Measurements from ENCODE around the gene ZBBX. TPM values are rescaled to one million over a fixed set of nuclear protein-coding genes. Genes with fewer than 3 reads are reported as not detected.

Gene ZBBX, protein sequence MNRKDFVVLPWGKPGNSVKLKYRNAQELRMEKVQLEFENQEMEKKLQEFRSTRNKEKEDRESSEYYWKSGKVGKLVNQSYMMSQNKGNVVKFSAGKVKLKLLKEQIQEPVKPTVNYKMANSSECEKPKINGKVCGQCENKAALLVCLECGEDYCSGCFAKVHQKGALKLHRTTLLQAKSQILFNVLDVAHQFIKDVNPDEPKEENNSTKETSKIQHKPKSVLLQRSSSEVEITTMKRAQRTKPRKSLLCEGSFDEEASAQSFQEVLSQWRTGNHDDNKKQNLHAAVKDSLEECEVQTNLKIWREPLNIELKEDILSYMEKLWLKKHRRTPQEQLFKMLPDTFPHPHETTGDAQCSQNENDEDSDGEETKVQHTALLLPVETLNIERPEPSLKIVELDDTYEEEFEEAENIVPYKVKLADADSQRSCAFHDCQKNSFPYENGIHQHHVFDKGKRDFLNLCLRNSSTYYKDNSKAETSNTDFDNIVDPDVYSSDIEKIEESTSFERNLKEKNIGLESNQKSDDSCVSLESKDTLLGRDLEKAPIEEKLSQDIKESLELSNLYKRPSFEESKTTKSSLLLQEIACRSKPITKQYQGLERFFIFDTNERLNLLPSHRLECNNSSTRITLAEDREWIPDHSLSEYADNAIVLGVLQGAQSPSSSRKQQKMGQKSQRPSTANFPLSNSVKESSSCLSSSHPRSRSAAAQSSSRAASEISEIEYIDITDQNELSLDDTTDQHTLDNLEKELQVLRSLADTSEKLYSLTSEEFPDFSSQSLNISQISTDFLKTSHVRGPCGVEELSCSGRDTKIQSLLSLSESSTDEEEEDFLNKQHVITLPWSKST
- total RNA-seq (2021) (1.1 to 1.9 TPM (median 1.4 TPM) in 3 replicates), Bru-seq, nascent RNA (percentile 33 among the genes with signal in this experiment)
- long read RNA-seq, experiment 1, partial matches to known transcripts: 1 of 7 reads
- long read RNA-seq, experiment 1, other reads (novel, unspliced or antisense): 6 of 7 reads
- long read RNA-seq, experiment 2: 0 reads
- long read RNA-seq, experiment 3: 0 reads

DNA sequence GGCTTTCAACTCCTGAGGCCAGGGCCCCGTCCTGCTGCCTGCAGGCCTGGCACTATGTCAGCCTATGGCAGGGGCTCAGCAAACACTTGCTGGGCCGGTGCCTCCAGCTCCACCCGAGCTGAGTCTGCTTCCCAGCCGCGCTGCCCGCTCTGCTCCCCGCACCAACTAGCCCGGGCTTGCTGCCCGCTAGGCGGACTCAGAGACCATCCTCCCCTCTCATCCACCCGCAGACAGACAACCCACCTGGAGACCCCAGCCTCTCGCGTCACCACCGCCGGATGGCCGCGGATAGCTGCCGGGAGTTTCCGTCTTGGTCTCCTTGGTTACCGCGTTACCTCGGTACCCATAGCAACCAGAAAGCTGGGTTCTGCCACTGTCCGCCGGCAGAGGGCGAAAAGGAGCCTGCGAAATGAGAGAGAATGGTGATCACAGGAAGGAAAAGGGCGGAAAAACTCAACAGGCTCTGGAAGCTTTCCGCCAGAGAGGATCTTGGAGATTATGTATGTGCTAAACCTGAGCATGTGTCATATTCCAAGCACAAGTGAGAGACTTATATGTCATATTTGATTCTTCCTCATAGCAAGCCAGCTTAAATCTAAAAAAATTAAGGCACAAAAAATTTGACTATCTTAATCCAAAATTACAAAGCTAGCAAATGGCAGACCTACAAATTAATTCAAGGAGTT is at the start of gene ZBBX:
ZBBX (minus strand) TSS at position 294 of the 686 bp plus-strand sequence. CDS start 7,396 bp downstream, outside the sequence.
- Mint-ChIP-seq H3K4me3 (peak within 1 kb of the TSS; percentile 83), H3K27ac (0 out of 2 replicates have a peak within 1 kb of the TSS, but pooled peaks have one; percentile 78), H3K9me3 (no peaks in the 10 kb centered on the region), H3K27me3 (ENCODE audit: low read depth) (no peaks in the 10 kb centered on the region), H3K36me3 (no peaks in the 10 kb centered on the region), H3K4me1 (peaks cover 10% of the 10 kb centered on the region)
- ChIA-PET POLR2A (interaction anchor here (0.9 to 1.6 kb wide), 2 partner anchors 355 to 361 kb away, joined by 4 to 7 read pairs; partner anchors contain the start of gene SERPINI1), CTCF (interaction anchor here (0.6 to 3.0 kb wide), 66 partner anchors 8 to 660 kb away, joined by 3 to 38 read pairs (median 4); partner anchors contain the start of genes PDCD10, SERPINI1 and WDR49)
- peak; percentile 99 for ATAC-seq
- DNase-seq (ENCODE audit: low spot score): peak; percentile 95
- TF ChIP-seq TEAD1 (CRISPR knock-in tag; IDR thresholded peaks at IDR 0.05): peak; percentile 35; the same call in 1 of the 2 replicates
- TF ChIP-seq, protein P1, sequence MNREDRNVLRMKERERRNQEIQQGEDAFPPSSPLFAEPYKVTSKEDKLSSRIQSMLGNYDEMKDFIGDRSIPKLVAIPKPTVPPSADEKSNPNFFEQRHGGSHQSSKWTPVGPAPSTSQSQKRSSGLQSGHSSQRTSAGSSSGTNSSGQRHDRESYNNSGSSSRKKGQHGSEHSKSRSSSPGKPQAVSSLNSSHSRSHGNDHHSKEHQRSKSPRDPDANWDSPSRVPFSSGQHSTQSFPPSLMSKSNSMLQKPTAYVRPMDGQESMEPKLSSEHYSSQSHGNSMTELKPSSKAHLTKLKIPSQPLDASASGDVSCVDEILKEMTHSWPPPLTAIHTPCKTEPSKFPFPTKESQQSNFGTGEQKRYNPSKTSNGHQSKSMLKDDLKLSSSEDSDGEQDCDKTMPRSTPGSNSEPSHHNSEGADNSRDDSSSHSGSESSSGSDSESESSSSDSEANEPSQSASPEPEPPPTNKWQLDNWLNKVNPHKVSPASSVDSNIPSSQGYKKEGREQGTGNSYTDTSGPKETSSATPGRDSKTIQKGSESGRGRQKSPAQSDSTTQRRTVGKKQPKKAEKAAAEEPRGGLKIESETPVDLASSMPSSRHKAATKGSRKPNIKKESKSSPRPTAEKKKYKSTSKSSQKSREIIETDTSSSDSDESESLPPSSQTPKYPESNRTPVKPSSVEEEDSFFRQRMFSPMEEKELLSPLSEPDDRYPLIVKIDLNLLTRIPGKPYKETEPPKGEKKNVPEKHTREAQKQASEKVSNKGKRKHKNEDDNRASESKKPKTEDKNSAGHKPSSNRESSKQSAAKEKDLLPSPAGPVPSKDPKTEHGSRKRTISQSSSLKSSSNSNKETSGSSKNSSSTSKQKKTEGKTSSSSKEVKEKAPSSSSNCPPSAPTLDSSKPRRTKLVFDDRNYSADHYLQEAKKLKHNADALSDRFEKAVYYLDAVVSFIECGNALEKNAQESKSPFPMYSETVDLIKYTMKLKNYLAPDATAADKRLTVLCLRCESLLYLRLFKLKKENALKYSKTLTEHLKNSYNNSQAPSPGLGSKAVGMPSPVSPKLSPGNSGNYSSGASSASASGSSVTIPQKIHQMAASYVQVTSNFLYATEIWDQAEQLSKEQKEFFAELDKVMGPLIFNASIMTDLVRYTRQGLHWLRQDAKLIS (CRISPR knock-in tag; IDR thresholded peaks at IDR 0.05; ENCODE audit: borderline replicate concordance): no peak
- TF ChIP-seq IRF2 (CRISPR knock-in tag; IDR thresholded peaks at IDR 0.05; ENCODE audit: borderline replicate concordance, low read depth): no peak
- TF ChIP-seq, protein P2, sequence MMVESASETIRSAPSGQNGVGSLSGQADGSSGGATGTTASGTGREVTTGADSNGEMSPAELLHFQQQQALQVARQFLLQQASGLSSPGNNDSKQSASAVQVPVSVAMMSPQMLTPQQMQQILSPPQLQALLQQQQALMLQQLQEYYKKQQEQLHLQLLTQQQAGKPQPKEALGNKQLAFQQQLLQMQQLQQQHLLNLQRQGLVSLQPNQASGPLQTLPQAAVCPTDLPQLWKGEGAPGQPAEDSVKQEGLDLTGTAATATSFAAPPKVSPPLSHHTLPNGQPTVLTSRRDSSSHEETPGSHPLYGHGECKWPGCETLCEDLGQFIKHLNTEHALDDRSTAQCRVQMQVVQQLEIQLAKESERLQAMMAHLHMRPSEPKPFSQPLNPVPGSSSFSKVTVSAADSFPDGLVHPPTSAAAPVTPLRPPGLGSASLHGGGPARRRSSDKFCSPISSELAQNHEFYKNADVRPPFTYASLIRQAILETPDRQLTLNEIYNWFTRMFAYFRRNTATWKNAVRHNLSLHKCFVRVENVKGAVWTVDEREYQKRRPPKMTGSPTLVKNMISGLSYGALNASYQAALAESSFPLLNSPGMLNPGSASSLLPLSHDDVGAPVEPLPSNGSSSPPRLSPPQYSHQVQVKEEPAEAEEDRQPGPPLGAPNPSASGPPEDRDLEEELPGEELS (CRISPR knock-in tag; IDR thresholded peaks at IDR 0.05): peak; percentile 49; the same call in 1 of the 2 replicates
- TF ChIP-seq PRRX2 (CRISPR knock-in tag; IDR thresholded peaks at IDR 0.05): no peak
- no peak for TF ChIP-seq NR3C1 (CRISPR knock-in tag; conservative IDR thresholded peaks at IDR 0.05; ENCODE audit: low read depth)
- TF ChIP-seq CBFB (CRISPR knock-in tag; IDR thresholded peaks at IDR 0.05; ENCODE audit: low read depth): 0 out of 2 replicates have a peak, but pooled peaks have one; percentile 47
- no peak for TF ChIP-seq CREM (CRISPR knock-in tag; IDR thresholded peaks at IDR 0.05)
- TF ChIP-seq, protein P3, sequence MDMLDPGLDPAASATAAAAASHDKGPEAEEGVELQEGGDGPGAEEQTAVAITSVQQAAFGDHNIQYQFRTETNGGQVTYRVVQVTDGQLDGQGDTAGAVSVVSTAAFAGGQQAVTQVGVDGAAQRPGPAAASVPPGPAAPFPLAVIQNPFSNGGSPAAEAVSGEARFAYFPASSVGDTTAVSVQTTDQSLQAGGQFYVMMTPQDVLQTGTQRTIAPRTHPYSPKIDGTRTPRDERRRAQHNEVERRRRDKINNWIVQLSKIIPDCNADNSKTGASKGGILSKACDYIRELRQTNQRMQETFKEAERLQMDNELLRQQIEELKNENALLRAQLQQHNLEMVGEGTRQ (CRISPR knock-in tag; IDR thresholded peaks at IDR 0.05): peak; percentile 18; the same call in 1 of the 2 replicates
- TF ChIP-seq TP53 (CRISPR knock-in tag; IDR thresholded peaks at IDR 0.05): peak; percentile 73; the same call in 1 of the 2 replicates
- peak; percentile 83; the same call in 1 of the 2 replicates for TF ChIP-seq ETV6 (CRISPR knock-in tag; IDR thresholded peaks at IDR 0.05)
- no peak for TF ChIP-seq NFYB (CRISPR knock-in tag; conservative IDR thresholded peaks at IDR 0.05; ENCODE audit: low read depth)
- no peak for TF ChIP-seq SOX15 (CRISPR knock-in tag; IDR thresholded peaks at IDR 0.05)
- TF ChIP-seq JUN (CRISPR knock-in tag; IDR thresholded peaks at IDR 0.05): no peak
- no peak for TF ChIP-seq ZNF219 (CRISPR knock-in tag; IDR thresholded peaks at IDR 0.05; ENCODE audit: borderline replicate concordance)
- TF ChIP-seq, protein P4, sequence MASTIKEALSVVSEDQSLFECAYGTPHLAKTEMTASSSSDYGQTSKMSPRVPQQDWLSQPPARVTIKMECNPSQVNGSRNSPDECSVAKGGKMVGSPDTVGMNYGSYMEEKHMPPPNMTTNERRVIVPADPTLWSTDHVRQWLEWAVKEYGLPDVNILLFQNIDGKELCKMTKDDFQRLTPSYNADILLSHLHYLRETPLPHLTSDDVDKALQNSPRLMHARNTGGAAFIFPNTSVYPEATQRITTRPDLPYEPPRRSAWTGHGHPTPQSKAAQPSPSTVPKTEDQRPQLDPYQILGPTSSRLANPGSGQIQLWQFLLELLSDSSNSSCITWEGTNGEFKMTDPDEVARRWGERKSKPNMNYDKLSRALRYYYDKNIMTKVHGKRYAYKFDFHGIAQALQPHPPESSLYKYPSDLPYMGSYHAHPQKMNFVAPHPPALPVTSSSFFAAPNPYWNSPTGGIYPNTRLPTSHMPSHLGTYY (CRISPR knock-in tag; IDR thresholded peaks at IDR 0.05): no peak
- TF ChIP-seq ZNF121 (CRISPR knock-in tag; IDR thresholded peaks at IDR 0.05): no peak
- TF ChIP-seq, protein P5, sequence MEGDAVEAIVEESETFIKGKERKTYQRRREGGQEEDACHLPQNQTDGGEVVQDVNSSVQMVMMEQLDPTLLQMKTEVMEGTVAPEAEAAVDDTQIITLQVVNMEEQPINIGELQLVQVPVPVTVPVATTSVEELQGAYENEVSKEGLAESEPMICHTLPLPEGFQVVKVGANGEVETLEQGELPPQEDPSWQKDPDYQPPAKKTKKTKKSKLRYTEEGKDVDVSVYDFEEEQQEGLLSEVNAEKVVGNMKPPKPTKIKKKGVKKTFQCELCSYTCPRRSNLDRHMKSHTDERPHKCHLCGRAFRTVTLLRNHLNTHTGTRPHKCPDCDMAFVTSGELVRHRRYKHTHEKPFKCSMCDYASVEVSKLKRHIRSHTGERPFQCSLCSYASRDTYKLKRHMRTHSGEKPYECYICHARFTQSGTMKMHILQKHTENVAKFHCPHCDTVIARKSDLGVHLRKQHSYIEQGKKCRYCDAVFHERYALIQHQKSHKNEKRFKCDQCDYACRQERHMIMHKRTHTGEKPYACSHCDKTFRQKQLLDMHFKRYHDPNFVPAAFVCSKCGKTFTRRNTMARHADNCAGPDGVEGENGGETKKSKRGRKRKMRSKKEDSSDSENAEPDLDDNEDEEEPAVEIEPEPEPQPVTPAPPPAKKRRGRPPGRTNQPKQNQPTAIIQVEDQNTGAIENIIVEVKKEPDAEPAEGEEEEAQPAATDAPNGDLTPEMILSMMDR (IDR thresholded peaks at IDR 0.05): peak; percentile 75
- TF ChIP-seq FOXP1 (CRISPR knock-in tag; IDR thresholded peaks at IDR 0.05; ENCODE audit: borderline replicate concordance): peak; percentile 43; the same call in 1 of the 2 replicates
- TF ChIP-seq, protein P6, sequence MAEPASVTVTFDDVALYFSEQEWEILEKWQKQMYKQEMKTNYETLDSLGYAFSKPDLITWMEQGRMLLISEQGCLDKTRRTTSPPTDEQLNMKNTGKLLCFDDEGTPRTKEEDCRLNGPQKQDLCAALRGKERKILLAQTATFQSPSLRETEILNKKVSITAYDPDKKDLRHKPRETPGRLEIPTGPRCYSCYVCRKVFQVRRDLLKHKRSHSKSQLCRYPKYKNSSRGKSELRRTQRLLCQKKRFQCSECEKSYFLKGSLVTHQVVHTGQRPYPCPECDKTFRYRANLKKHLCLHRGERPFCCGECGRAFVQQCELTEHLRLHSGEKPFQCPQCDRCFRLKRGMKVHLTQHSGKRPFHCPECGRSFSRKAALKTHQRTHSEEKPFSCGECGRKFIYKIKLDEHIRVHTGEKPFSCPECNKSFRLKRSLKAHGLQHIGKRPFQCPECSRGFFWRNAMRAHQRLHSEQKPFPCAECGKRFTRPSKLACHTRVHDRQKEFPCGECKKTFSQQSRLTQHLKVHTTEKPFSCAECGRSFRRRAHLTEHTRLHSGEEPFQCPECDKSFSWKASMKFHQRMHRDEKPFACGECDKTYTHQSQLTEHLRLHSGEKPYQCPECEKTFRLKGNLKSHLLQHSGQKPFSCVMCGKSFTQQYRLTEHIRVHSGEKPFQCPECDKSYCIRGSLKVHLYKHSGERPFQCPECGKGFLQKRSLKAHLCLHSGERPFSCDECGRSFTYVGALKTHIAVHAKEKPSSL (CRISPR knock-in tag; conservative IDR thresholded peaks at IDR 0.05): no peak
- no peak for TF ChIP-seq TCF7 (CRISPR knock-in tag; IDR thresholded peaks at IDR 0.05; ENCODE audit: low read depth)

All from WTC11 (cell line).